Tibial nerve (tissue), 4 donors: ENCODE measurements around the gene CD79A. TPM values are rescaled to one million over a fixed set of nuclear protein-coding genes. Genes with fewer than 3 reads are reported as not detected.

Experiments used
- DNase-seq, 2 donors: peaks; one replicate each; pipeline ENCODE4 v3.0.0-alpha.2; 2019; ENCODE audit warnings: low spot score in 2 of 2
- H3K27ac ChIP-seq, 4 donors: fragments of 200-600 bp; sonication (generic) in 3 of 4; one replicate each; pipeline ENCODE4 v1.5.1; 2017 to 2019; ENCODE audit warnings: mild to moderate bottlenecking in 1 of 4
- H3K27me3 ChIP-seq, 2 donors: fragments of 200-600 bp; sonication (generic) in 1 of 2; one replicate each; pipeline versions ENCODE4 v1.5.1 to v1.6.0; 2017 to 2019
- H3K36me3 ChIP-seq, 3 donors: fragments of 200-600 bp; sonication (generic); one replicate each; pipeline ENCODE4 v1.5.1; 2018 to 2019
- H3K4me1 ChIP-seq, 4 donors: fragments of 200-600 bp; sonication (generic) in 3 of 4; one replicate each; pipeline ENCODE4 v1.5.1; 2017 to 2019
- H3K4me3 ChIP-seq, 4 donors: fragments of 200-600 bp; sonication (generic) in 3 of 4; one replicate each; pipeline ENCODE4 v1.5.1; 2017 to 2019; ENCODE audit warnings: mild to moderate bottlenecking in 1 of 4, moderate library complexity in 1 of 4
- H3K9me3 ChIP-seq, 4 donors: fragments of 200-600 bp; sonication (generic) in 3 of 4; one replicate each; pipeline ENCODE4 v1.5.1; 2017 to 2019
- CTCF ChIP-seq, 5 experiments: fragments of 200-600 bp in 3 of 5; fragments of 450-650 bp in 2 of 5; sonication (generic) in 3 of 5; IDR thresholded peaks; one replicate each; pipeline ENCODE4 v1.5.1; 2016 to 2019; ENCODE audit warnings: antibody characterized with exemption in 5 of 5, mild to moderate bottlenecking in 3 of 5, moderate library complexity in 2 of 5
- EP300 ChIP-seq, 2 donors: sonication (generic); formaldehyde crosslinking; IDR thresholded peaks; one replicate each; pipeline ENCODE4 v1.6.1; 2017; ENCODE audit warnings: antibody characterized with exemption in 2 of 2, mild to moderate bottlenecking in 1 of 2
- POLR2A ChIP-seq, 2 donors: fragments of 450-650 bp; IDR thresholded peaks; one replicate each; pipeline ENCODE4 v1.6.1; 2017; ENCODE audit warnings: antibody characterized with exemption in 2 of 2, mild to moderate bottlenecking in 2 of 2, moderate library complexity in 2 of 2
- WGBS, 2 donors: methylation state at CpG; one replicate each; pipeline ENCODE4 v1.1.5; 2018; 5-methylcytosine and 5-hydroxymethylcytosine counted together
- total RNA-seq, 4 donors: library from RNA; depleted of rRNA; stranded (reverse); fragments of >200 nt; gene quantifications; one replicate each; pipeline ENCODE4 v1.1.0, GENCODE V29; 2016

Gene CD79A
- total RNA-seq, 4 donors from 2014 or later, result not detected

GRCh38 chr19:41888926-41889325 lies 11.8 kb downstream of the CD79A start:
- peaks cover 0 to 56% (median 0%) of the 10 kb centered on the region in 3 donors for H3K36me3 ChIP-seq
- no peaks in the 10 kb centered on the region for H3K9me3 ChIP-seq
- DNase-seq, result no peak
- no peak overlapping the region for H3K4me3 ChIP-seq
- TF ChIP-seq POLR2A (IDR thresholded peaks at IDR 0.05) (no peak), EP300 (IDR thresholded peaks at IDR 0.05) (no peak), CTCF (IDR thresholded peaks at IDR 0.05) (no peak)
- H3K27ac ChIP-seq, result no peak overlapping the region
- H3K27me3 ChIP-seq, result no peaks in the 10 kb centered on the region
- 86 to 94% methylated on average over 12 of the region's 12 CpGs for WGBS, 2 donors
- peaks cover 0 to 40% (median 13%) of the 10 kb centered on the region in 4 donors for H3K4me1 ChIP-seq

- Histone ChIP-seq H3K36me3 (peaks cover 0 to 66% (median 7%) of the 10 kb centered on the region in 3 donors), H3K27me3 (no peaks in the 10 kb centered on the region), H3K4me3 (no peak overlapping the region), H3K4me1 (peaks cover 0 to 34% (median 9%) of the 10 kb centered on the region in 4 donors), H3K27ac (no peak overlapping the region), H3K9me3 (no peaks in the 10 kb centered on the region)
- 90 to 95% methylated on average over 8 of the region's 8 CpGs for WGBS, 2 donors
- no peak for DNase-seq
- no peak for TF ChIP-seq CTCF (IDR thresholded peaks at IDR 0.05)
- no peak for TF ChIP-seq POLR2A (IDR thresholded peaks at IDR 0.05)
- TF ChIP-seq EP300 (IDR thresholded peaks at IDR 0.05), result no peak
These were observed 12.8 kb downstream of the CD79A start for GRCh38 chr19:41889896-41890295.

GRCh38 chr19:41890936-41891335 lies 13.9 kb downstream of the CD79A start:
- DNase-seq, result no peak
- Histone ChIP-seq H3K27me3 (no peaks in the 10 kb centered on the region), H3K4me1 (peaks cover 0 to 24% (median 2%) of the 10 kb centered on the region in 4 donors), H3K9me3 (no peaks in the 10 kb centered on the region), H3K27ac (no peak overlapping the region), H3K4me3 (no peak overlapping the region), H3K36me3 (peaks cover 0 to 76% (median 17%) of the 10 kb centered on the region in 3 donors)
- TF ChIP-seq POLR2A (IDR thresholded peaks at IDR 0.05) (no peak), EP300 (IDR thresholded peaks at IDR 0.05) (no peak), CTCF (IDR thresholded peaks at IDR 0.05) (no peak)
- WGBS, 2 donors, result 94 to 95% methylated on average over 4 of the region's 4 CpGs

- Histone ChIP-seq H3K9me3 (no peaks in the 10 kb centered on the region), H3K27me3 (no peaks in the 10 kb centered on the region), H3K4me3 (no peak overlapping the region), H3K27ac (no peak overlapping the region), H3K4me1 (peaks cover 0 to 10% (median 0%) of the 10 kb centered on the region in 4 donors), H3K36me3 (peaks cover 0 to 89% (median 23%) of the 10 kb centered on the region in 3 donors)
- TF ChIP-seq POLR2A (IDR thresholded peaks at IDR 0.05) (no peak), EP300 (IDR thresholded peaks at IDR 0.05) (no peak), CTCF (IDR thresholded peaks at IDR 0.05) (no peak)
- WGBS, 2 donors, result 85 to 88% methylated on average over 34 of the region's 34 CpGs
- no peak for DNase-seq
These were observed 15.3 kb downstream of the CD79A start for GRCh38 chr19:41892173-41892902.

- 57 to 63% methylated on average over 6 of the region's 6 CpGs for WGBS, 2 donors
- DNase-seq, result no peak
- Histone ChIP-seq H3K27ac (no peak overlapping the region), H3K36me3 (peaks cover 2 to 92% (median 23%) of the 10 kb centered on the region in 3 donors), H3K9me3 (no peaks in the 10 kb centered on the region), H3K4me3 (no peak overlapping the region), H3K27me3 (no peaks in the 10 kb centered on the region), H3K4me1 (no peaks in the 10 kb centered on the region)
- TF ChIP-seq EP300 (IDR thresholded peaks at IDR 0.05) (no peak), CTCF (IDR thresholded peaks at IDR 0.05) (no peak), POLR2A (IDR thresholded peaks at IDR 0.05) (no peak)
These were observed 16.8 kb downstream of the CD79A start for GRCh38 chr19:41893899-41894298.
